ENCODE measurements around the gene BACE1. TPM values are rescaled to one million over a fixed set of nuclear protein-coding genes. Genes with fewer than 3 reads are reported as not detected.

Gene BACE1
- total RNA-seq, 1 experiment from 2014 or later = 9.6 TPM

GRCh38 chr11:117281869-117282268 lies 34.2 kb downstream of the BACE1 start:
- TSS peak; percentile 37 for BruUV-seq (replicated peaks)
- POLR2A ChIA-PET (ENCODE audit: unreplicated experiment) = no interaction called here
- no peak overlapping the region for H2AFZ ChIP-seq

GRCh38 chr11:117281159-117281558 lies 34.9 kb downstream of the BACE1 start:
- no peak overlapping the region for H3K4me2 ChIP-seq
- intact Hi-C loops (cut with micrococcal nuclease; ENCODE audit: unreplicated experiment) = no loop called here

More at GRCh38 chr11:117281869-117282268, 34.2 kb downstream of the BACE1 start:
- Histone ChIP-seq H3K9me3 (ENCODE audit: insufficient read depth, low read depth) (no peaks in the 10 kb centered on the region), H3K4me2 (no peak overlapping the region), H3K9me2 (ENCODE audit: insufficient read depth) (no peaks in the 10 kb centered on the region), H3K27me3 (ENCODE audit: insufficient read depth, low read depth) (no peaks in the 10 kb centered on the region), H3K36me3 (ENCODE audit: low read depth) (peaks cover 18% of the 10 kb centered on the region; the same call in 1 of the 2 replicates), H3F3A (ENCODE audit: insufficient read depth, low read depth) (no peaks in the 10 kb centered on the region), H3K4me1 (replicated peaks; ENCODE audit: insufficient read depth) (no peaks in the 10 kb centered on the region), H3K4me3 (no peak overlapping the region), H3K79me2 (ENCODE audit: low read depth) (no peaks in the 10 kb centered on the region), H4K20me1 (ENCODE audit: insufficient read depth) (no peaks in the 10 kb centered on the region), H3K27ac (no peak overlapping the region)
- TF ChIP-seq CTCF (conservative IDR thresholded peaks at IDR 0.05) (no peak), EZH2 (IDR thresholded peaks at IDR 0.05; ENCODE audit: low read depth) (no peak)
- CTCF ChIA-PET = no interaction called here
- intact Hi-C loops (cut with micrococcal nuclease; ENCODE audit: unreplicated experiment) = no loop called here
- DNase-seq = no peak

GRCh38 chr11:117279711-117280376 lies 36.2 kb downstream of the BACE1 start:
- POLR2A ChIA-PET (ENCODE audit: unreplicated experiment) = no interaction called here
- no peaks in the 10 kb centered on the region for H3K9me3 ChIP-seq (ENCODE audit: insufficient read depth, low read depth)

More at GRCh38 chr11:117281159-117281558, 34.9 kb downstream of the BACE1 start:
- DNase-seq = no peak
- Histone ChIP-seq H3K4me3 (no peak overlapping the region), H3K4me1 (replicated peaks; ENCODE audit: insufficient read depth) (no peaks in the 10 kb centered on the region), H4K20me1 (ENCODE audit: insufficient read depth) (no peaks in the 10 kb centered on the region), H3K9me2 (ENCODE audit: insufficient read depth) (no peaks in the 10 kb centered on the region), H3K27me3 (ENCODE audit: insufficient read depth, low read depth) (no peaks in the 10 kb centered on the region), H3K79me2 (ENCODE audit: low read depth) (no peaks in the 10 kb centered on the region), H3K36me3 (ENCODE audit: low read depth) (peaks cover 18% of the 10 kb centered on the region; the same call in 1 of the 2 replicates), H3K27ac (no peak overlapping the region), H2AFZ (no peak overlapping the region), H3K9me3 (ENCODE audit: insufficient read depth, low read depth) (no peaks in the 10 kb centered on the region), H3F3A (ENCODE audit: insufficient read depth, low read depth) (no peaks in the 10 kb centered on the region)
- ChIA-PET POLR2A (ENCODE audit: unreplicated experiment) (interaction anchor here (0.6 kb wide), 1 partner anchor 98 kb away, joined by 4 read pairs; no protein-coding TSS in a partner anchor), CTCF (no interaction called here)
- TF ChIP-seq CTCF (conservative IDR thresholded peaks at IDR 0.05) (no peak), EZH2 (IDR thresholded peaks at IDR 0.05; ENCODE audit: low read depth) (no peak)
- no TSS peak for BruUV-seq (replicated peaks)

More at GRCh38 chr11:117279711-117280376, 36.2 kb downstream of the BACE1 start:
- intact Hi-C loops (cut with micrococcal nuclease; ENCODE audit: unreplicated experiment) = no loop called here
- Histone ChIP-seq H3K4me2 (no peak overlapping the region), H3K4me1 (replicated peaks; ENCODE audit: insufficient read depth) (no peaks in the 10 kb centered on the region), H3K79me2 (ENCODE audit: low read depth) (no peaks in the 10 kb centered on the region), H3K27me3 (ENCODE audit: insufficient read depth, low read depth) (no peaks in the 10 kb centered on the region), H4K20me1 (ENCODE audit: insufficient read depth) (no peaks in the 10 kb centered on the region), H3K9me2 (ENCODE audit: insufficient read depth) (no peaks in the 10 kb centered on the region), H3K36me3 (ENCODE audit: low read depth) (peaks cover 13% of the 10 kb centered on the region; the same call in 1 of the 2 replicates), H2AFZ (no peak overlapping the region), H3K4me3 (no peak overlapping the region), H3F3A (ENCODE audit: insufficient read depth, low read depth) (no peaks in the 10 kb centered on the region), H3K27ac (no peak overlapping the region)
- CTCF ChIA-PET = no interaction called here
- no peak for TF ChIP-seq EZH2 (IDR thresholded peaks at IDR 0.05; ENCODE audit: low read depth)
- TF ChIP-seq CTCF (conservative IDR thresholded peaks at IDR 0.05) = no peak
- DNase-seq = no peak
- BruUV-seq (replicated peaks) = no TSS peak

Data from PC-9 (cell line).